GM23338 (cell line): Measurements from ENCODE around the gene KRT25. TPM values are rescaled to one million over a fixed set of nuclear protein-coding genes. Genes with fewer than 3 reads are reported as not detected.

ENCODE experiments used
- ATAC-seq: fragments of 200-7000 bp; cut with Tn5 transposase; 3 replicates; pipeline ENCODE4 v1.9.1; 2020
- DNase-seq: peaks from one replicate; pipeline ENCODE4 v3.0.0-alpha.2; 2015; ENCODE audit warnings: low spot score
- H2AFZ ChIP-seq: fragments of 200-600 bp; sonication (generic); 2 replicates; pipeline ENCODE4 v1.8.0; 2016; ENCODE audit warnings: antibody characterized with exemption, mild to moderate bottlenecking, moderate library complexity
- H3F3A ChIP-seq: fragments of 200-600 bp; sonication (generic); replicated peaks from 2 replicates; pipeline ENCODE4 v1.8.0; 2017; ENCODE audit warnings: antibody characterized with exemption, mixed run types, low read depth
- H3K27ac ChIP-seq: fragments of 200-600 bp; sonication (generic); 2 replicates; pipeline ENCODE4 v1.6.1; 2016; ENCODE audit warnings: low read depth
- H3K27me3 ChIP-seq: fragments of 200-600 bp; sonication (generic); 2 replicates; pipeline ENCODE4 v1.8.0; 2016; ENCODE audit warnings: mild to moderate bottlenecking, mixed run types, moderate library complexity; ENCODE audit not compliant: insufficient read depth
- H3K36me3 ChIP-seq: fragments of 200-600 bp; sonication (generic); 2 replicates; pipeline ENCODE4 v1.8.0; 2016; ENCODE audit warnings: mild to moderate bottlenecking; ENCODE audit not compliant: insufficient read depth
- H3K4me1 ChIP-seq: fragments of 200-600 bp; sonication (generic); 2 replicates; pipeline ENCODE4 v1.8.0; 2016; ENCODE audit warnings: mild to moderate bottlenecking, moderate library complexity; ENCODE audit not compliant: insufficient read depth
- H3K4me2 ChIP-seq: fragments of 200-600 bp; sonication (generic); 2 replicates; pipeline ENCODE4 v1.7.1; 2017; ENCODE audit warnings: mixed run types
- H3K4me3 ChIP-seq: fragments of 200-600 bp; sonication (generic); 2 replicates; pipeline ENCODE4 v1.6.1; 2016; ENCODE audit warnings: mixed run types
- H3K79me2 ChIP-seq: fragments of 200-600 bp; sonication (generic); replicated peaks from 2 replicates; pipeline ENCODE4 v1.8.0; 2017; ENCODE audit warnings: mild to moderate bottlenecking; ENCODE audit not compliant: insufficient read depth
- H3K9me2 ChIP-seq: fragments of 200-600 bp; sonication (generic); 2 replicates; pipeline ENCODE4 v1.8.0; 2017; ENCODE audit not compliant: insufficient read depth
- H4K20me1 ChIP-seq: fragments of 200-600 bp; sonication (generic); replicated peaks from 2 replicates; pipeline ENCODE4 v1.8.0; 2017; ENCODE audit warnings: mild to moderate bottlenecking; ENCODE audit not compliant: insufficient read depth
- H3K27ac Mint-ChIP-seq: 2 replicates; pipeline ENCODE4 v1.8.0; 2020; ENCODE audit warnings: inconsistent platforms, mild to moderate bottlenecking, moderate library complexity, mixed read lengths
- H3K27me3 Mint-ChIP-seq: 3 replicates; pipeline ENCODE4 v1.8.0; 2022; ENCODE audit warnings: low read depth, mild to moderate bottlenecking, moderate library complexity, mixed read lengths, inconsistent platforms; ENCODE audit not compliant: insufficient read depth, poor library complexity
- H3K36me3 Mint-ChIP-seq: 3 replicates; pipeline ENCODE4 v1.8.0; 2021; ENCODE audit warnings: low read depth, mild to moderate bottlenecking, inconsistent platforms, moderate library complexity, mixed read lengths
- H3K4me1 Mint-ChIP-seq: 3 replicates; pipeline ENCODE4 v1.8.0; 2020; ENCODE audit warnings: mild to moderate bottlenecking, inconsistent platforms, mixed read lengths
- H3K4me3 Mint-ChIP-seq: 3 replicates; pipeline ENCODE4 v1.8.0; 2021; ENCODE audit warnings: moderate library complexity, mild to moderate bottlenecking, inconsistent platforms, mixed read lengths
- H3K9me3 Mint-ChIP-seq: 3 replicates; pipeline ENCODE4 v1.8.0; 2020; ENCODE audit warnings: moderate library complexity, mild to moderate bottlenecking, inconsistent platforms, mixed read lengths
- CREB1 ChIP-seq: fragments of 250-450 bp; sonication (Bioruptor Pico); IDR thresholded peaks from 2 replicates; pipeline ENCODE4 v1.5.0; 2020; ENCODE audit warnings: low read depth, mild to moderate bottlenecking, moderate library complexity
- ETS1 ChIP-seq: IDR thresholded peaks from 2 replicates; pipeline ENCODE4 v1.6.1; 2016; ENCODE audit warnings: antibody characterized with exemption
- JUNB ChIP-seq: IDR thresholded peaks from one replicate; pipeline ENCODE4 v1.6.1; 2016; ENCODE audit warnings: antibody characterized with exemption; ENCODE audit not compliant: unreplicated experiment
- NANOG ChIP-seq: IDR thresholded peaks from 2 replicates; pipeline ENCODE4 v1.6.1; 2016; ENCODE audit warnings: antibody characterized with exemption, borderline replicate concordance
- REST ChIP-seq: IDR thresholded peaks from one replicate; pipeline ENCODE4 v1.6.1; 2018; ENCODE audit warnings: antibody characterized with exemption; ENCODE audit not compliant: unreplicated experiment
- ZNF331 ChIP-seq: fragments of 250-450 bp; sonication (Bioruptor Pico); IDR thresholded peaks from 2 replicates; pipeline ENCODE4 v1.5.0; 2020; ENCODE audit warnings: low read depth, mild to moderate bottlenecking, moderate library complexity
- polyA plus RNA-seq: library from polyadenylated mRNA; unstranded; fragments of >200 nt; fragmentation: Nextera tagmentation; extraction: Ambion mirVana; gene quantifications from 2 replicates; pipeline ENCODE4 v1.2.1, GENCODE V29; 2016
- total RNA-seq: library from RNA; depleted of rRNA; stranded (reverse); fragments of >200 nt; shearing (Covaris generic); gene quantifications from 2 replicates; pipeline ENCODE4 v1.2.3, GENCODE V29; 2014
- TF ChIP-seq, protein P1 (sequence below): fragments of 250-450 bp; sonication (Bioruptor Pico); IDR thresholded peaks from 2 replicates; pipeline ENCODE4 v1.5.0; 2020; ENCODE audit warnings: mild to moderate bottlenecking, moderate library complexity

Gene KRT25
- total and polyA plus RNA-seq, 2 experiments from 2014 or later = not detected

- Histone ChIP-seq H3K36me3 (no peaks in the 10 kb centered on the region), H3K79me2 (no peaks in the 10 kb centered on the region), H3K4me2 (no peak overlapping the region), H3K9me2 (no peaks in the 10 kb centered on the region), H3K4me1 (no peaks in the 10 kb centered on the region), H3K27ac (no peak overlapping the region), H4K20me1 (no peaks in the 10 kb centered on the region), H3F3A (no peaks in the 10 kb centered on the region), H3K4me3 (no peak overlapping the region), H3K27me3 (no peaks in the 10 kb centered on the region), H2AFZ (no peak overlapping the region)
- no peaks in the 10 kb centered on the region for H3K4me1 Mint-ChIP-seq
- DNase-seq (no peak), ATAC-seq (no peak)
- peaks cover 2% of the 10 kb centered on the region for H3K27me3 Mint-ChIP-seq
- TF ChIP-seq ZNF331 (CRISPR knock-in tag) = no peak
- TF ChIP-seq CREB1 (CRISPR knock-in tag) = no peak
- TF ChIP-seq NANOG = no peak
- TF ChIP-seq, protein P1, sequence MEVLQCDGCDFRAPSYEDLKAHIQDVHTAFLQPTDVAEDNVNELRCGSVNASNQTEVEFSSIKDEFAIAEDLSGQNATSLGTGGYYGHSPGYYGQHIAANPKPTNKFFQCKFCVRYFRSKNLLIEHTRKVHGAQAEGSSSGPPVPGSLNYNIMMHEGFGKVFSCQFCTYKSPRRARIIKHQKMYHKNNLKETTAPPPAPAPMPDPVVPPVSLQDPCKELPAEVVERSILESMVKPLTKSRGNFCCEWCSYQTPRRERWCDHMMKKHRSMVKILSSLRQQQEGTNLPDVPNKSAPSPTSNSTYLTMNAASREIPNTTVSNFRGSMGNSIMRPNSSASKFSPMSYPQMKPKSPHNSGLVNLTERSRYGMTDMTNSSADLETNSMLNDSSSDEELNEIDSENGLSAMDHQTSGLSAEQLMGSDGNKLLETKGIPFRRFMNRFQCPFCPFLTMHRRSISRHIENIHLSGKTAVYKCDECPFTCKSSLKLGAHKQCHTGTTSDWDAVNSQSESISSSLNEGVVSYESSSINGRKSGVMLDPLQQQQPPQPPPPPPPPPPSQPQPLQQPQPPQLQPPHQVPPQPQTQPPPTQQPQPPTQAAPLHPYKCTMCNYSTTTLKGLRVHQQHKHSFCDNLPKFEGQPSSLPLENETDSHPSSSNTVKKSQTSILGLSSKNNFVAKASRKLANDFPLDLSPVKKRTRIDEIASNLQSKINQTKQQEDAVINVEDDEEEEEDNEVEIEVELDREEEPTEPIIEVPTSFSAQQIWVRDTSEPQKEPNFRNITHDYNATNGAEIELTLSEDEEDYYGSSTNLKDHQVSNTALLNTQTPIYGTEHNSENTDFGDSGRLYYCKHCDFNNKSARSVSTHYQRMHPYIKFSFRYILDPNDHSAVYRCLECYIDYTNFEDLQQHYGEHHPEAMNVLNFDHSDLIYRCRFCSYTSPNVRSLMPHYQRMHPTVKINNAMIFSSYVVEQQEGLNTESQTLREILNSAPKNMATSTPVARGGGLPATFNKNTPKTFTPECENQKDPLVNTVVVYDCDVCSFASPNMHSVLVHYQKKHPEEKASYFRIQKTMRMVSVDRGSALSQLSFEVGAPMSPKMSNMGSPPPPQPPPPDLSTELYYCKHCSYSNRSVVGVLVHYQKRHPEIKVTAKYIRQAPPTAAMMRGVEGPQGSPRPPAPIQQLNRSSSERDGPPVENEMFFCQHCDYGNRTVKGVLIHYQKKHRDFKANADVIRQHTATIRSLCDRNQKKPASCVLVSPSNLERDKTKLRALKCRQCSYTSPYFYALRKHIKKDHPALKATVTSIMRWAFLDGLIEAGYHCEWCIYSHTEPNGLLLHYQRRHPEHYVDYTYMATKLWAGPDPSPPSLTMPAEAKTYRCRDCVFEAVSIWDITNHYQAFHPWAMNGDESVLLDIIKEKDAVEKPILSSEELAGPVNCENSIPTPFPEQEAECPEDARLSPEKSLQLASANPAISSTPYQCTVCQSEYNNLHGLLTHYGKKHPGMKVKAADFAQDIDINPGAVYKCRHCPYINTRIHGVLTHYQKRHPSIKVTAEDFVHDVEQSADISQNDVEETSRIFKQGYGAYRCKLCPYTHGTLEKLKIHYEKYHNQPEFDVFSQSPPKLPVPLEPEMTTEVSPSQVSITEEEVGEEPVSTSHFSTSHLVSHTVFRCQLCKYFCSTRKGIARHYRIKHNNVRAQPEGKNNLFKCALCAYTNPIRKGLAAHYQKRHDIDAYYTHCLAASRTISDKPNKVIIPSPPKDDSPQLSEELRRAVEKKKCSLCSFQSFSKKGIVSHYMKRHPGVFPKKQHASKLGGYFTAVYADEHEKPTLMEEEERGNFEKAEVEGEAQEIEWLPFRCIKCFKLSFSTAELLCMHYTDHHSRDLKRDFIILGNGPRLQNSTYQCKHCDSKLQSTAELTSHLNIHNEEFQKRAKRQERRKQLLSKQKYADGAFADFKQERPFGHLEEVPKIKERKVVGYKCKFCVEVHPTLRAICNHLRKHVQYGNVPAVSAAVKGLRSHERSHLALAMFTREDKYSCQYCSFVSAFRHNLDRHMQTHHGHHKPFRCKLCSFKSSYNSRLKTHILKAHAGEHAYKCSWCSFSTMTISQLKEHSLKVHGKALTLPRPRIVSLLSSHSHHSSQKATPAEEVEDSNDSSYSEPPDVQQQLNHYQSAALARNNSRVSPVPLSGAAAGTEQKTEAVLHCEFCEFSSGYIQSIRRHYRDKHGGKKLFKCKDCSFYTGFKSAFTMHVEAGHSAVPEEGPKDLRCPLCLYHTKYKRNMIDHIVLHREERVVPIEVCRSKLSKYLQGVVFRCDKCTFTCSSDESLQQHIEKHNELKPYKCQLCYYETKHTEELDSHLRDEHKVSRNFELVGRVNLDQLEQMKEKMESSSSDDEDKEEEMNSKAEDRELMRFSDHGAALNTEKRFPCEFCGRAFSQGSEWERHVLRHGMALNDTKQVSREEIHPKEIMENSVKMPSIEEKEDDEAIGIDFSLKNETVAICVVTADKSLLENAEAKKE (CRISPR knock-in tag) = no peak
- no peak for TF ChIP-seq ETS1
- TF ChIP-seq JUNB = no peak
- no peak for TF ChIP-seq REST
- no peak overlapping the region for H3K27ac Mint-ChIP-seq
- no peaks in the 10 kb centered on the region for H3K9me3 Mint-ChIP-seq
- no peak overlapping the region for H3K4me3 Mint-ChIP-seq
- no peaks in the 10 kb centered on the region for H3K36me3 Mint-ChIP-seq
These were observed 36.0 kb upstream of the KRT25 start for GRCh38 chr17:40791111-40791510.
